ENCODE measurements around the gene ZSCAN22. TPM values are rescaled to one million over a fixed set of nuclear protein-coding genes. Genes with fewer than 3 reads are reported as not detected.

Gene ZSCAN22
- total RNA-seq, 1 donor from 2014 or later, result 5.4 TPM

DNA sequence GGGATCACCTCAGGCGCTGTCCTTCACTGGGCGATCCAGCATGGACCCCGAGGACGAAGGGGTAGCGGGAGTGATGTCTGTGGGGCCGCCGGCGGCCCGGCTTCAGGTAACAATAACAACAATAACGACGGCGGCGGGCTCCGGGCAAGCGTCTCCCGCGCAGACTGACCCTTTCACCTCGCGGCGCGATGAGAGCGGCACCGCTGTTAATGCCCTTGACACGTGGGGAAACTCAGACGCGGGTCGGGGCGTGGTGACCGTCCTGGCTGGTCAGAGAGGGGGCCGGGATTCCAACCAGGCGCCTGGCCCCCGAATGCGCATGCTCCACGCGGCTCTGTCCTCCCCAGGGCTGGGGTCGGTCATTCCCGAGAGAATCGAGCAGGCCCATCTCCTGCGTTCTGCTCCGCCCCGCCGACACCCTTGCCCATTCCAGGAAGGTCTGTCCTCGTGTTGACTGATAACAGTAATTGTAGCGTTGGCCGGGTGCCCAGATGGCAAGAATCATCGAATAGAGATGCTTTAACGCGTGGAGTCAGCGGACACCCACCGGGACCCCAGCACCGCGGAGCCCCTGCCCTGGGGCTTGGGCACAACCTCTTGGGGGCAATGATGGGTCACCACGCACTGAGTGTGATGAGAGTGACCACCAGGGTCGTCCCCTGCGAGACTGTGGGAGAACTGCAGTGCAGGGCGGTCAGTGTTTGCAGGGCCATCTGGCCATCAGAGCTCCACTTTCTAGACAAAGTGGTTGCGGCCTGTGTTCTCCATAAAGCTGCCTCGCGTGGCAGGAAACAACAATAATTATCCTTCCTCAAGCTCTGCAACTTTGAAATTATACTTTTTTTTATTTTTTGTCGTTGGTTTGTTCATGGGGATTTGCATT, 47.5 kb upstream of the ZSCAN22 start:
- Mint-ChIP-seq H3K4me3 (peak overlapping the region; percentile 93), H3K36me3 (peaks cover 63% of the 10 kb centered on the region), H3K27me3 (peaks cover 3% of the 10 kb centered on the region), H3K9me3 (peaks cover 9% of the 10 kb centered on the region), H3K27ac (peak overlapping the region; percentile 98), H3K4me1 (ENCODE audit: unreplicated experiment) (peaks cover 22% of the 10 kb centered on the region)
- peak; percentile 32 for TF ChIP-seq CTCF (conservative IDR thresholded peaks at IDR 0.05)
- peak; percentile 88 for DNase-seq (ENCODE audit: extremely low spot score, unreplicated experiment)

- H3K4me1 Mint-ChIP-seq (ENCODE audit: unreplicated experiment), result peaks cover 22% of the 10 kb centered on the region
- no peak for DNase-seq (ENCODE audit: extremely low spot score, unreplicated experiment)
- H3K9me3 Mint-ChIP-seq, result peaks cover 4% of the 10 kb centered on the region
- H3K4me3 Mint-ChIP-seq, result peak overlapping the region; percentile 93
- peaks cover 56% of the 10 kb centered on the region for H3K36me3 Mint-ChIP-seq
- TF ChIP-seq CTCF (conservative IDR thresholded peaks at IDR 0.05), result no peak
- peaks cover 3% of the 10 kb centered on the region for H3K27me3 Mint-ChIP-seq
- H3K27ac Mint-ChIP-seq, result peak overlapping the region; percentile 98
Observed at GRCh38 chr19:58279925-58280316, 46.9 kb upstream of the ZSCAN22 start.

- no peak for TF ChIP-seq CTCF (conservative IDR thresholded peaks at IDR 0.05)
- Mint-ChIP-seq H3K27ac (no peak overlapping the region), H3K27me3 (no peaks in the 10 kb centered on the region), H3K4me3 (no peak overlapping the region), H3K9me3 (no peaks in the 10 kb centered on the region), H3K36me3 (peaks cover 66% of the 10 kb centered on the region), H3K4me1 (ENCODE audit: unreplicated experiment) (peaks cover 15% of the 10 kb centered on the region)
- no peak for DNase-seq (ENCODE audit: extremely low spot score, unreplicated experiment)
Observed at GRCh38 chr19:58284199-58284598, 42.6 kb upstream of the ZSCAN22 start.

DNA sequence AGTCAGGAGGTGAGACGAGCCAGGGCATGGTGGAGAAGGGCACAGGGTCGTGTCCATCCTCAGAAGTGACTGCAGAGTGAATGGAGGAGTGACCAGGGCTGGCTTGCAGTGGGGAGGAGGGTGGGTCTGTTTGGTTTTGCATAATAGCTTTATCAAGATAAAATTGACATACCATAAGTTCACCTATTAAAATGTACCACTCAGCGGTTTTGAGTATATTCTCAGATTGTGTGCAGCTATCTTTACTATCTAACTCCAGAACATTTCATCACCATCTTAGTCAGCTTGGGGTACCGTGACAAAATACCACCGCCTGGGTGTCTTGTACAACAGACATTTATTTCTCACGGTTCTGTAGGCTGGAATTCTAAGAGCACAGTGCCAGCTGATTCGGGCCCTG, 34.9 kb upstream of the ZSCAN22 start:
- peaks cover 22% of the 10 kb centered on the region for H3K9me3 Mint-ChIP-seq
- DNase-seq (ENCODE audit: extremely low spot score, unreplicated experiment), result no peak
- H3K4me1 Mint-ChIP-seq (ENCODE audit: unreplicated experiment), result no peaks in the 10 kb centered on the region
- peaks cover 68% of the 10 kb centered on the region for H3K36me3 Mint-ChIP-seq
- no peak overlapping the region for H3K4me3 Mint-ChIP-seq
- H3K27ac Mint-ChIP-seq, result no peak overlapping the region
- no peaks in the 10 kb centered on the region for H3K27me3 Mint-ChIP-seq
- no peak for TF ChIP-seq CTCF (conservative IDR thresholded peaks at IDR 0.05)

DNA sequence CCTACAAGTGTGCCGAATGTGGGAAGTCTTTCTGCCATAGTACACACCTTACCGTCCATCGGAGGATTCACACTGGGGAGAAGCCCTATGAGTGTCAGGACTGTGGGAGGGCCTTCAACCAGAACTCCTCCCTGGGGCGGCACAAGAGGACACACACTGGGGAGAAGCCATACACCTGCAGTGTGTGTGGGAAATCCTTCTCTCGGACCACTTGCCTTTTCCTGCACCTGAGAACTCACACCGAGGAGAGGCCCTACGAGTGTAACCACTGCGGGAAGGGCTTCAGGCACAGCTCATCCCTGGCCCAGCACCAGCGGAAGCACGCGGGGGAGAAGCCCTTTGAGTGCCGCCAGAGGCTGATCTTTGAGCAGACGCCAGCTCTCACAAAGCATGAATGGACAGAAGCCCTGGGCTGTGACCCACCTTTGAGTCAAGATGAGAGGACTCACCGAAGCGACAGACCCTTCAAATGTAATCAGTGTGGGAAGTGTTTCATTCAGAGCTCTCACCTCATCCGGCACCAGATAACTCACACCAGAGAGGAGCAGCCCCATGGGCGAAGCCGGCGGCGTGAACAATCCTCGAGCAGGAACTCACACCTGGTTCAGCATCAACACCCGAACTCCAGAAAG, 31.9 kb upstream of the ZSCAN22 start:
- Mint-ChIP-seq H3K36me3 (peaks cover 64% of the 10 kb centered on the region), H3K4me1 (ENCODE audit: unreplicated experiment) (no peaks in the 10 kb centered on the region)

More for the DNA sequence above, 31.9 kb upstream of the ZSCAN22 start:
- TF ChIP-seq CTCF (conservative IDR thresholded peaks at IDR 0.05), result no peak
- Mint-ChIP-seq H3K27me3 (no peaks in the 10 kb centered on the region), H3K27ac (no peak overlapping the region), H3K4me3 (no peak overlapping the region), H3K9me3 (peaks cover 22% of the 10 kb centered on the region)
- DNase-seq (ENCODE audit: extremely low spot score, unreplicated experiment), result no peak

All from type B pancreatic cell (in vitro differentiated cells).